ENCODE measurements around the gene TAS2R20. TPM values are rescaled to one million over a fixed set of nuclear protein-coding genes. Genes with fewer than 3 reads are reported as not detected.

The TAS2R20 gene
- total RNA-seq, 1 experiment from 2014 or later, result 1.3 TPM

GRCh38 chr12:11040162-11040561 lies 42.1 kb upstream of the TAS2R20 start:
- Histone ChIP-seq H4K20me1 (ENCODE audit: control insufficient read depth, insufficient read depth, insufficient read length) (no peaks in the 10 kb centered on the region), H3T11ph (ENCODE audit: low read length) (no peak overlapping the region), H4K91ac (ENCODE audit: insufficient read length, low read depth, low read length) (no peak overlapping the region), H4K5ac (ENCODE audit: insufficient read length, low read depth, low read length) (no peak overlapping the region), H4K8ac (replicated peaks; ENCODE audit: insufficient read length, low read depth, low read length) (no peak overlapping the region), H2BK12ac (ENCODE audit: insufficient read length, low read depth, low read length) (no peak overlapping the region), H3K9ac (ENCODE audit: extremely low read depth, insufficient read length, low read length) (no peak overlapping the region), H2BK15ac (ENCODE audit: low read depth, low read length) (no peak overlapping the region), H3K14ac (ENCODE audit: insufficient read depth, low read length) (no peak overlapping the region), H3K4me2 (ENCODE audit: insufficient read depth, insufficient read length, low read length) (no peak overlapping the region), H3K56ac (ENCODE audit: insufficient read length, low read depth, low read length) (no peak overlapping the region), H3K23me2 (ENCODE audit: insufficient read length, low read depth, low read length, poor library complexity, severe bottlenecking) (no peaks in the 10 kb centered on the region), H3K9me3 (ENCODE audit: control insufficient read depth, low read depth, low read length) (no peaks in the 10 kb centered on the region), H2AFZ (ENCODE audit: low read length) (no peak overlapping the region), H2BK5ac (ENCODE audit: insufficient read length, low read length) (no peak overlapping the region), H3K27ac (ENCODE audit: insufficient read length, low read depth, low read length) (no peak overlapping the region), H3K4me1 (ENCODE audit: insufficient read depth, low read length) (no peaks in the 10 kb centered on the region), H3K79me1 (ENCODE audit: insufficient read depth, low read depth, low read length, poor library complexity, severe bottlenecking) (no peaks in the 10 kb centered on the region), H3K79me2 (ENCODE audit: insufficient read depth, low read length) (0 out of 2 replicates have a peak, but pooled peaks cover 2% of the 10 kb centered on the region), H3K23ac (ENCODE audit: insufficient read length, low read depth, low read length) (no peak overlapping the region), H3K4ac (ENCODE audit: low read depth, low read length) (no peak overlapping the region), H2AK5ac (ENCODE audit: insufficient read length, low read length) (no peak overlapping the region), H3K27me3 (ENCODE audit: insufficient read depth, low read length) (no peaks in the 10 kb centered on the region), H2BK120ac (ENCODE audit: low read depth, low read length, poor library complexity, severe bottlenecking) (no peak overlapping the region), H3K18ac (ENCODE audit: insufficient read length, low read depth, low read length) (no peak overlapping the region), H2BK20ac (ENCODE audit: low read depth, low read length, poor library complexity, severe bottlenecking) (no peak overlapping the region)
- Mint-ChIP-seq H3K9me3 (no peaks in the 10 kb centered on the region; a peak in 2 of 5 replicates), H3K36me3 (ENCODE audit: insufficient read depth in 1 of 3, low read depth in 3 of 3) (peaks cover 20 to 29% (median 29%) of the 10 kb centered on the region in 3 experiments), H3K4me3 (no peak overlapping the region), H3K4me1 (no peaks in the 10 kb centered on the region), H3K27ac (no peak overlapping the region), H3K27me3 (ENCODE audit: low read depth) (no peaks in the 10 kb centered on the region)
- no CpG with 5 or more reads among the region's 1 CpG for WGBS (ENCODE audit: extremely low coverage, insufficient read length, low lambda C conversion rate)
- no peak for DNase-seq
- no peak for TF ChIP-seq CTCF (conservative IDR thresholded peaks at IDR 0.05)
